SK-N-SH treated with all-trans-retinoic acid at 6 μM for 48 hours (cell line): ENCODE measurements around the gene HTR1A.

Experiments
- ARNTL ChIP-seq: fragments of 450-650 bp; formaldehyde crosslinking; IDR thresholded peaks from 2 replicates; pipeline ENCODE4 v1.5.0; 2020; ENCODE audit warnings: low read depth, mild to moderate bottlenecking, moderate library complexity, borderline replicate concordance
- ESRRG ChIP-seq: fragments of 250-450 bp; sonication (Bioruptor Pico); IDR thresholded peaks from 2 replicates; pipeline ENCODE4 v1.6.1; 2021; ENCODE audit warnings: mild to moderate bottlenecking
- ISL1 ChIP-seq: fragments of 250-450 bp; sonication (Bioruptor Pico); IDR thresholded peaks from 2 replicates; pipeline ENCODE4 v2.1.2; 2022; ENCODE audit warnings: mild to moderate bottlenecking, moderate library complexity
- OSR1 ChIP-seq: fragments of 250-450 bp; sonication (Bioruptor Pico); IDR thresholded peaks from 2 replicates; pipeline ENCODE4 v1.8.0; 2022; ENCODE audit warnings: moderate library complexity, mild to moderate bottlenecking, inconsistent platforms
- PPARA ChIP-seq: fragments of 250-450 bp; sonication (Bioruptor Pico); IDR thresholded peaks from 2 replicates; pipeline ENCODE4 v1.5.0; 2020; ENCODE audit warnings: mild to moderate bottlenecking, borderline replicate concordance
- RARB ChIP-seq: fragments of 250-450 bp; sonication (Bioruptor Pico); IDR thresholded peaks from 2 replicates; pipeline ENCODE4 v1.8.0; 2021; ENCODE audit warnings: mild to moderate bottlenecking, moderate library complexity
- SNAI2 ChIP-seq: fragments of 250-450 bp; sonication (Bioruptor Pico); IDR thresholded peaks from 2 replicates; pipeline ENCODE4 v1.5.0; 2020; ENCODE audit warnings: mild to moderate bottlenecking, moderate library complexity
- TCF4 ChIP-seq: fragments of 250-450 bp; sonication (Bioruptor Pico); IDR thresholded peaks from 2 replicates; pipeline ENCODE4 v1.8.0; 2021; ENCODE audit warnings: mild to moderate bottlenecking, moderate library complexity, borderline replicate concordance
- ZC3H10 ChIP-seq: fragments of 250-450 bp; sonication (Bioruptor Pico); IDR thresholded peaks from 2 replicates; pipeline ENCODE4 v1.5.1; 2021; ENCODE audit warnings: mild to moderate bottlenecking, moderate library complexity
- ZFP3 ChIP-seq: fragments of 250-450 bp; sonication (Bioruptor Pico); IDR thresholded peaks from 2 replicates; pipeline ENCODE4 v1.5.0; 2020; ENCODE audit warnings: mild to moderate bottlenecking, moderate library complexity
- ZFP30 ChIP-seq: fragments of 450-650 bp; formaldehyde crosslinking; IDR thresholded peaks from 2 replicates; pipeline ENCODE4 v1.5.0; 2022; ENCODE audit warnings: mild to moderate bottlenecking, moderate library complexity
- TF ChIP-seq, protein P1 (sequence below): fragments of 250-450 bp; sonication (Bioruptor Pico); IDR thresholded peaks from 2 replicates; pipeline ENCODE4 v1.8.0; 2020; ENCODE audit warnings: mild to moderate bottlenecking, moderate library complexity, borderline replicate concordance
- TF ChIP-seq, protein P2 (sequence below): fragments of 250-450 bp; sonication (Bioruptor Pico); IDR thresholded peaks from 2 replicates; pipeline ENCODE4 v1.5.1; 2020; ENCODE audit warnings: low read depth, mild to moderate bottlenecking, moderate library complexity

DNA sequence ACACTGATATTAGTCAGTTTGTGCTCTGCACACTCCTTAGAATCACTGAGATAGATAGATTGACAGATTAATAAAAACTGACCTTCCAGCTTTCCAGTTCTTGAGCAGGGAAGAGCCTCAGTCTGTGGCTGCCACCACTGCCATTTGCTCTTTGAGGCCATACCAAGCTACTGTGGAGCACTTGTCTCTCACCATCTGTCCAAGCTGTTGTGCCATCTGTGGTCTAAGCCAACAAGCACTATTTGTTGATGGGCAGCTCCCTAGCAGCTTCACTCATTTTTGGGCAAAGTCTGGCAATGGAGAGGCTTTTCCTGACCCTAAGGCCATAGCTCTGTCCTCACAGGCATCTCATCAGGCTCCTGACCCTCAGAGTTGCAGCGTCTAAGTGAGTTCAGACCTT, 30.4 kb downstream of the HTR1A start:
- TF ChIP-seq ARNTL, result no peak
- no peak for TF ChIP-seq ZFP3 (CRISPR knock-in tag)
- TF ChIP-seq TCF4 (CRISPR knock-in tag), result no peak
- no peak for TF ChIP-seq RARB (CRISPR knock-in tag)
- TF ChIP-seq, protein P1, sequence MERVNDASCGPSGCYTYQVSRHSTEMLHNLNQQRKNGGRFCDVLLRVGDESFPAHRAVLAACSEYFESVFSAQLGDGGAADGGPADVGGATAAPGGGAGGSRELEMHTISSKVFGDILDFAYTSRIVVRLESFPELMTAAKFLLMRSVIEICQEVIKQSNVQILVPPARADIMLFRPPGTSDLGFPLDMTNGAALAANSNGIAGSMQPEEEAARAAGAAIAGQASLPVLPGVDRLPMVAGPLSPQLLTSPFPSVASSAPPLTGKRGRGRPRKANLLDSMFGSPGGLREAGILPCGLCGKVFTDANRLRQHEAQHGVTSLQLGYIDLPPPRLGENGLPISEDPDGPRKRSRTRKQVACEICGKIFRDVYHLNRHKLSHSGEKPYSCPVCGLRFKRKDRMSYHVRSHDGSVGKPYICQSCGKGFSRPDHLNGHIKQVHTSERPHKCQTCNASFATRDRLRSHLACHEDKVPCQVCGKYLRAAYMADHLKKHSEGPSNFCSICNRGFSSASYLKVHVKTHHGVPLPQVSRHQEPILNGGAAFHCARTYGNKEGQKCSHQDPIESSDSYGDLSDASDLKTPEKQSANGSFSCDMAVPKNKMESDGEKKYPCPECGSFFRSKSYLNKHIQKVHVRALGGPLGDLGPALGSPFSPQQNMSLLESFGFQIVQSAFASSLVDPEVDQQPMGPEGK, result no peak
- no peak for TF ChIP-seq OSR1 (CRISPR knock-in tag)
- no peak for TF ChIP-seq ISL1 (CRISPR knock-in tag)
- TF ChIP-seq, protein P2, sequence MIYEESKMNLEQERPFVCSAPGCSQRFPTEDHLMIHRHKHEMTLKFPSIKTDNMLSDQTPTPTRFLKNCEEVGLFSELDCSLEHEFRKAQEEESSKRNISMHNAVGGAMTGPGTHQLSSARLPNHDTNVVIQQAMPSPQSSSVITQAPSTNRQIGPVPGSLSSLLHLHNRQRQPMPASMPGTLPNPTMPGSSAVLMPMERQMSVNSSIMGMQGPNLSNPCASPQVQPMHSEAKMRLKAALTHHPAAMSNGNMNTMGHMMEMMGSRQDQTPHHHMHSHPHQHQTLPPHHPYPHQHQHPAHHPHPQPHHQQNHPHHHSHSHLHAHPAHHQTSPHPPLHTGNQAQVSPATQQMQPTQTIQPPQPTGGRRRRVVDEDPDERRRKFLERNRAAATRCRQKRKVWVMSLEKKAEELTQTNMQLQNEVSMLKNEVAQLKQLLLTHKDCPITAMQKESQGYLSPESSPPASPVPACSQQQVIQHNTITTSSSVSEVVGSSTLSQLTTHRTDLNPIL (CRISPR knock-in tag), result no peak
- no peak for TF ChIP-seq ZFP30 (CRISPR knock-in tag)
- no peak for TF ChIP-seq ESRRG (CRISPR knock-in tag)
- no peak for TF ChIP-seq ZC3H10 (CRISPR knock-in tag)
- no peak for TF ChIP-seq PPARA (CRISPR knock-in tag)
- no peak for TF ChIP-seq SNAI2 (CRISPR knock-in tag)
